ENCODE data around the gene CHRND.

Gene CHRND

GRCh38 chr2:232505856-232506255 lies 20.1 kb upstream of the CHRND start (continued):
- TF ChIP-seq ZNF366 (tag by site-specific recombination; conservative IDR thresholded peaks at IDR 0.05) (no peak), ZNF433 (tag by site-specific recombination; IDR thresholded peaks at IDR 0.05; ENCODE audit: low read depth) (no peak), ZNF248 (tag by site-specific recombination; IDR thresholded peaks at IDR 0.05) (no peak)

DNA sequence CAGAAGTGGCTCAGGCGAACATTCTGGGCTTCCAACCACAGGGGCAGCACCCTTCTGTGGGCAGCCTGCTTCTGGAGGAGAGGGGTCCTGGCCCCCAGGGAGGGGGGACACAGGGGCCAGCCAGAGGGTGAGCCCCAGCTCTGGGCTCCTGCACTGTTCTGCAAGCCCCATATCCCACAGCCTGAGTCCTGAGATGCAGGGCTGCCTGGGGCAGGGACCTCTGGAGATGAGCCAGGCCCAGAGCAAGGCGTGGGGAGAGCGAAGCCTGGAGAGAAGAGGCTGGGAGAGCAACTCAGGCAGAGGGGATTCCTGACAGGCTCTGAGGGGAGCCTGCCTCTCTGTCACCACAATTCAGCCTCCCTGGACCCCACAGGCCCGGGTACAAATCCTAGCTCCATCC lies 19.3 kb upstream of the CHRND start:
- CTCF ChIA-PET: interaction anchor here (0.5 kb wide), 1 partner anchor 605 kb away, joined by 3 read pairs; no protein-coding TSS in a partner anchor
- Histone ChIP-seq H3K9me3 (ENCODE audit: control insufficient read depth, insufficient read depth, low read depth, low read length) (no peaks in the 10 kb centered on the region), H3K4me1 (ENCODE audit: control insufficient read depth, insufficient read depth, low read length) (no peaks in the 10 kb centered on the region), H3K4me3 (ENCODE audit: low read depth, low read length) (no peak overlapping the region), H3K27ac (ENCODE audit: extremely low read depth, low read depth, low read length) (no peak overlapping the region), H3K36me3 (ENCODE audit: control insufficient read depth in 2 of 2, insufficient read depth in 1 of 2, low read length in 2 of 2) (no peaks in the 10 kb centered on the region)
- POLR2A ChIA-PET: no interaction called here
- TF ChIP-seq ZNF501 (tag by site-specific recombination; IDR thresholded peaks at IDR 0.05): no peak
- TF ChIP-seq ZNF639 (tag by site-specific recombination; IDR thresholded peaks at IDR 0.05): no peak
- no peak for TF ChIP-seq ZSCAN5A (tag by site-specific recombination; IDR thresholded peaks at IDR 0.05)
- no peak for TF ChIP-seq SP2 (tag by site-specific recombination; IDR thresholded peaks at IDR 0.05)
- TF ChIP-seq ZNF26 (tag by site-specific recombination; IDR thresholded peaks at IDR 0.05): no peak
- TF ChIP-seq ZNF112 (tag by site-specific recombination; IDR thresholded peaks at IDR 0.05): no peak
- TF ChIP-seq WT1 (tag by site-specific recombination; IDR thresholded peaks at IDR 0.05): no peak
- TF ChIP-seq, protein P1, sequence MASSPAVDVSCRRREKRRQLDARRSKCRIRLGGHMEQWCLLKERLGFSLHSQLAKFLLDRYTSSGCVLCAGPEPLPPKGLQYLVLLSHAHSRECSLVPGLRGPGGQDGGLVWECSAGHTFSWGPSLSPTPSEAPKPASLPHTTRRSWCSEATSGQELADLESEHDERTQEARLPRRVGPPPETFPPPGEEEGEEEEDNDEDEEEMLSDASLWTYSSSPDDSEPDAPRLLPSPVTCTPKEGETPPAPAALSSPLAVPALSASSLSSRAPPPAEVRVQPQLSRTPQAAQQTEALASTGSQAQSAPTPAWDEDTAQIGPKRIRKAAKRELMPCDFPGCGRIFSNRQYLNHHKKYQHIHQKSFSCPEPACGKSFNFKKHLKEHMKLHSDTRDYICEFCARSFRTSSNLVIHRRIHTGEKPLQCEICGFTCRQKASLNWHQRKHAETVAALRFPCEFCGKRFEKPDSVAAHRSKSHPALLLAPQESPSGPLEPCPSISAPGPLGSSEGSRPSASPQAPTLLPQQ (tag by site-specific recombination; IDR thresholded peaks at IDR 0.05): no peak
- no peak for TF ChIP-seq ZNF239 (tag by site-specific recombination; IDR thresholded peaks at IDR 0.05)
- TF ChIP-seq, protein P2, sequence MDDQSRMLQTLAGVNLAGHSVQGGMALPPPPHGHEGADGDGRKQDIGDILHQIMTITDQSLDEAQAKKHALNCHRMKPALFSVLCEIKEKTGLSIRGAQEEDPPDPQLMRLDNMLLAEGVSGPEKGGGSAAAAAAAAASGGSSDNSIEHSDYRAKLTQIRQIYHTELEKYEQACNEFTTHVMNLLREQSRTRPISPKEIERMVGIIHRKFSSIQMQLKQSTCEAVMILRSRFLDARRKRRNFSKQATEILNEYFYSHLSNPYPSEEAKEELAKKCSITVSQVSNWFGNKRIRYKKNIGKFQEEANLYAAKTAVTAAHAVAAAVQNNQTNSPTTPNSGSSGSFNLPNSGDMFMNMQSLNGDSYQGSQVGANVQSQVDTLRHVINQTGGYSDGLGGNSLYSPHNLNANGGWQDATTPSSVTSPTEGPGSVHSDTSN (CRISPR knock-in tag; IDR thresholded peaks at IDR 0.05): no peak
- no peak for TF ChIP-seq ZBTB1 (tag by site-specific recombination; IDR thresholded peaks at IDR 0.05)
- TF ChIP-seq ZNF394 (tag by site-specific recombination; IDR thresholded peaks at IDR 0.05; ENCODE audit: borderline replicate concordance): no peak
- TF ChIP-seq TRIM28 (IDR thresholded peaks at IDR 0.05; ENCODE audit: borderline replicate concordance, low read length): no peak
- TF ChIP-seq ZBTB17 (tag by site-specific recombination; IDR thresholded peaks at IDR 0.05): no peak
- TF ChIP-seq HOXC10 (CRISPR knock-in tag; IDR thresholded peaks at IDR 0.05): no peak
- TF ChIP-seq, protein P3, sequence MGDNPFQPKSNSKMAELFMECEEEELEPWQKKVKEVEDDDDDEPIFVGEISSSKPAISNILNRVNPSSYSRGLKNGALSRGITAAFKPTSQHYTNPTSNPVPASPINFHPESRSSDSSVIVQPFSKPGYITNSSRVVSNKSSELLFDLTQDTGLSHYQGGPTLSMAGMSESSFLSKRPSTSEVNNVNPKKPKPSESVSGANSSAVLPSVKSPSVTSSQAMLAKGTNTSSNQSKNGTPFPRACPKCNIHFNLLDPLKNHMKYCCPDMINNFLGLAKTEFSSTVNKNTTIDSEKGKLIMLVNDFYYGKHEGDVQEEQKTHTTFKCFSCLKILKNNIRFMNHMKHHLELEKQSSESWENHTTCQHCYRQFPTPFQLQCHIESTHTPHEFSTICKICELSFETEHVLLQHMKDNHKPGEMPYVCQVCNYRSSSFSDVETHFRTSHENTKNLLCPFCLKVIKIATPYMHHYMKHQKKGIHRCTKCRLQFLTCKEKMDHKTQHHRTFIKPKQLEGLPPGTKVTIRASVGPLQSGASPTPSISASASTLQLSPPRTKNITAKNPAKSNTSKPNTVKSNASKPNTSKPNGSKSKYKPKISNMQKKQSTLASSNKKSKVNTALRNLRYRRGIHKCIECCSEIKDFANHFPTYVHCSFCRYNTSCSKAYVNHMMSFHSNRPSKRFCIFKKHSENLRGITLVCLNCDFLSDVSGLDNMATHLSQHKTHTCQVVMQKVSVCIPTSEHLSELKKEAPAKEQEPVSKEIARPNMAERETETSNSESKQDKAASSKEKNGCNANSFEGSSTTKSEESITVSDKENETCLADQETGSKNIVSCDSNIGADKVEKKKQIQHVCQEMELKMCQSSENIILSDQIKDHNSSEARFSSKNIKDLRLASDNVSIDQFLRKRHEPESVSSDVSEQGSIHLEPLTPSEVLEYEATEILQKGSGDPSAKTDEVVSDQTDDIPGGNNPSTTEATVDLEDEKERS (tag by site-specific recombination; IDR thresholded peaks at IDR 0.05): no peak
- TF ChIP-seq ZNF335 (tag by site-specific recombination; conservative IDR thresholded peaks at IDR 0.05): no peak
- TF ChIP-seq ZNF776 (tag by site-specific recombination; IDR thresholded peaks at IDR 0.05; ENCODE audit: borderline replicate concordance): no peak
- TF ChIP-seq ZNF791 (tag by site-specific recombination; IDR thresholded peaks at IDR 0.05): no peak
- TF ChIP-seq ZNF157 (tag by site-specific recombination; IDR thresholded peaks at IDR 0.05): no peak
